BJ (cell line): ENCODE measurements around the gene BRINP1. TPM values are rescaled to one million over a fixed set of nuclear protein-coding genes. Genes with fewer than 3 reads are reported as not detected.

Experiments
- CTCF ChIA-PET: fragments of 350-600 bp; formaldehyde crosslinking; extraction: SDS; loops from one replicate; lab custom pipeline; 2021; ENCODE audit warnings: antibody characterized with exemption, inconsistent platforms; lab: Yijun Ruan, JAX
- POLR2A ChIA-PET: fragments of 300-600 bp; sonication (Branson Sonifier 250); formaldehyde crosslinking; extraction: SDS; loops from one replicate; lab custom pipeline; 2021; ENCODE audit warnings: antibody characterized with exemption; lab: Charles Lee
- DNase-seq: peaks from one replicate; pipeline ENCODE4 v3.0.0-alpha.2; 2011; ENCODE audit warnings: low read depth
- H3K27me3 ChIP-seq: 2 replicates; pipeline ENCODE4 v1.6.0; 2011; ENCODE audit warnings: low read length; ENCODE audit not compliant: control insufficient read depth, insufficient read depth
- H3K36me3 ChIP-seq: 2 replicates; pipeline ENCODE4 v1.5.1; 2011; ENCODE audit warnings: low read length; ENCODE audit not compliant: control insufficient read depth, insufficient read depth
- H3K4me3 ChIP-seq: 2 replicates; pipeline ENCODE4 v1.5.1; 2011; ENCODE audit warnings: low read depth, mild to moderate bottlenecking, control low read depth, low read length
- CTCF ChIP-seq: IDR thresholded peaks from 2 replicates; pipeline ENCODE4 v1.5.1; 2011; ENCODE audit warnings: low read depth, mild to moderate bottlenecking, control low read depth, inconsistent platforms, low read length, moderate library complexity; ENCODE audit not compliant: insufficient read depth
- polyA plus RNA-seq: library from polyadenylated mRNA; depleted of rRNA; stranded (reverse); fragments of >200 nt; gene quantifications from 2 replicates; pipeline ENCODE4 v1.2.3, GENCODE V29; 2011

BRINP1 gene
- polyA plus RNA-seq, 1 experiment, result 0.60 TPM

GRCh38 chr9:119121899-119122298, 247.3 kb downstream of the BRINP1 start:
- H3K27me3 ChIP-seq, result no peaks in the 10 kb centered on the region
- DNase-seq, result no peak
- CTCF ChIA-PET, result no interaction called here
- H3K36me3 ChIP-seq, result no peaks in the 10 kb centered on the region
- POLR2A ChIA-PET, result no interaction called here
- H3K4me3 ChIP-seq, result no peak overlapping the region
- TF ChIP-seq CTCF, result no peak

- TF ChIP-seq CTCF, result no peak
- CTCF ChIA-PET, result no interaction called here
- DNase-seq, result no peak
These were observed 251.8 kb downstream of the BRINP1 start for GRCh38 chr9:119117409-119117808.

More at GRCh38 chr9:119117409-119117808, 251.8 kb downstream of the BRINP1 start:
- no peaks in the 10 kb centered on the region for H3K36me3 ChIP-seq
- no peak overlapping the region for H3K4me3 ChIP-seq
- POLR2A ChIA-PET, result no interaction called here
- no peaks in the 10 kb centered on the region for H3K27me3 ChIP-seq
